Endodermal cell (in vitro differentiated cells): Measurements from ENCODE around the gene CAPN5. TPM values are rescaled to one million over a fixed set of nuclear protein-coding genes. Genes with fewer than 3 reads are reported as not detected.

Source experiments
- DNase-seq: peaks from one replicate; pipeline ENCODE4 v3.0.0-alpha.2; 2017
- H3K27ac ChIP-seq: 2 replicates; pipeline ENCODE4 v1.5.1; 2013; ENCODE audit warnings: mild to moderate bottlenecking, low read depth, low read length, moderate library complexity
- H3K27me3 ChIP-seq: 2 replicates; pipeline ENCODE4 v1.6.1; 2013; ENCODE audit warnings: mild to moderate bottlenecking, low read length, moderate library complexity; ENCODE audit not compliant: insufficient read depth, control insufficient read depth, poor library complexity, severe bottlenecking
- H3K36me3 ChIP-seq: 2 replicates; pipeline ENCODE4 v1.7.0; 2013; ENCODE audit warnings: mild to moderate bottlenecking, low read length, moderate library complexity; ENCODE audit not compliant: control insufficient read depth, insufficient read depth
- H3K4me1 ChIP-seq: one replicate; pipeline ENCODE4 v1.7.0; 2013; ENCODE audit warnings: low read length; ENCODE audit not compliant: control insufficient read depth, insufficient read depth
- H3K4me3 ChIP-seq: 2 replicates; pipeline ENCODE4 v1.5.1; 2013; ENCODE audit warnings: mild to moderate bottlenecking, low read length, moderate library complexity
- H3K9ac ChIP-seq: 2 replicates; pipeline ENCODE4 v1.6.1; 2013; ENCODE audit warnings: mild to moderate bottlenecking, low read length, moderate library complexity; ENCODE audit not compliant: poor library complexity, severe bottlenecking; ENCODE audit errors: extremely low read depth
- H3K9me3 ChIP-seq: 2 replicates; pipeline ENCODE4 v1.6.1; 2013; ENCODE audit warnings: mild to moderate bottlenecking, low read length, moderate library complexity; ENCODE audit not compliant: control insufficient read depth
- H3K27ac Mint-ChIP-seq: 2 replicates; pipeline ENCODE4 v1.8.0; 2020; ENCODE audit warnings: mixed read lengths
- H3K27me3 Mint-ChIP-seq: 2 replicates; pipeline ENCODE4 v1.8.0; 2021; ENCODE audit warnings: mild to moderate bottlenecking, mixed read lengths; ENCODE audit not compliant: insufficient read depth
- H3K36me3 Mint-ChIP-seq: 2 replicates; pipeline ENCODE4 v1.8.0; 2020; ENCODE audit warnings: low read depth, mixed read lengths
- H3K4me1 Mint-ChIP-seq: 2 replicates; pipeline ENCODE4 v1.8.0; 2020; ENCODE audit warnings: mixed read lengths
- H3K4me3 Mint-ChIP-seq: 2 replicates; pipeline ENCODE4 v1.8.0; 2020; ENCODE audit warnings: mild to moderate bottlenecking, moderate library complexity, mixed read lengths
- H3K9me3 Mint-ChIP-seq: 2 replicates; pipeline ENCODE4 v1.8.0; 2020; ENCODE audit warnings: mild to moderate bottlenecking, mixed read lengths
- WGBS, 2 experiments: methylation state at CpG; one replicate each; pipeline versions ENCODE4 v1.1.5 to v1.1.7; 2013; ENCODE audit warnings: missing lambda C conversion rate in 2 of 2, mixed read lengths in 1 of 2; ENCODE audit not compliant: insufficient coverage in 1 of 2, insufficient read length in 1 of 2; 5-methylcytosine and 5-hydroxymethylcytosine counted together
- total RNA-seq, 2 donors: library from RNA; stranded (reverse); fragmentation: NEBNext Ultra II Directional in 1 of 2; extraction: Animal tissue kit (Norgen Biotek cat#: 25700) in 1 of 2; gene quantifications; 2 replicates in 1 of 2; 3 replicates in 1 of 2; pipeline ENCODE4 v1.2.1, GENCODE V29; 2021
- TF ChIP-seq, protein P1 (sequence below): fragments of 200-600 bp; sonication (generic); conservative IDR thresholded peaks from 2 replicates; pipeline ENCODE4 v1.5.0; 2021; ENCODE audit warnings: antibody characterized with exemption, mild to moderate bottlenecking

Gene CAPN5
- total RNA-seq, 2 donors from 2014 or later: 17.5 to 21.5 TPM

GRCh38 chr11:77100166-77101042 is 33.6 kb downstream of the CAPN5 start:
- no peak for DNase-seq
- Histone ChIP-seq H3K9ac (no peak overlapping the region), H3K27me3 (no peaks in the 10 kb centered on the region), H3K4me3 (no peak overlapping the region), H3K36me3 (no peaks in the 10 kb centered on the region), H3K9me3 (no peaks in the 10 kb centered on the region), H3K4me1 (no peaks in the 10 kb centered on the region), H3K27ac (no peak overlapping the region)
- Mint-ChIP-seq H3K4me1 (peaks cover 10% of the 10 kb centered on the region), H3K9me3 (peaks cover 19% of the 10 kb centered on the region), H3K27ac (no peak overlapping the region), H3K36me3 (peaks cover 9% of the 10 kb centered on the region), H3K4me3 (no peak overlapping the region), H3K27me3 (no peaks in the 10 kb centered on the region)
- TF ChIP-seq, protein P1, sequence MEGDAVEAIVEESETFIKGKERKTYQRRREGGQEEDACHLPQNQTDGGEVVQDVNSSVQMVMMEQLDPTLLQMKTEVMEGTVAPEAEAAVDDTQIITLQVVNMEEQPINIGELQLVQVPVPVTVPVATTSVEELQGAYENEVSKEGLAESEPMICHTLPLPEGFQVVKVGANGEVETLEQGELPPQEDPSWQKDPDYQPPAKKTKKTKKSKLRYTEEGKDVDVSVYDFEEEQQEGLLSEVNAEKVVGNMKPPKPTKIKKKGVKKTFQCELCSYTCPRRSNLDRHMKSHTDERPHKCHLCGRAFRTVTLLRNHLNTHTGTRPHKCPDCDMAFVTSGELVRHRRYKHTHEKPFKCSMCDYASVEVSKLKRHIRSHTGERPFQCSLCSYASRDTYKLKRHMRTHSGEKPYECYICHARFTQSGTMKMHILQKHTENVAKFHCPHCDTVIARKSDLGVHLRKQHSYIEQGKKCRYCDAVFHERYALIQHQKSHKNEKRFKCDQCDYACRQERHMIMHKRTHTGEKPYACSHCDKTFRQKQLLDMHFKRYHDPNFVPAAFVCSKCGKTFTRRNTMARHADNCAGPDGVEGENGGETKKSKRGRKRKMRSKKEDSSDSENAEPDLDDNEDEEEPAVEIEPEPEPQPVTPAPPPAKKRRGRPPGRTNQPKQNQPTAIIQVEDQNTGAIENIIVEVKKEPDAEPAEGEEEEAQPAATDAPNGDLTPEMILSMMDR: no peak
- WGBS, 2 experiments: 87 to 95% methylated on average over 6 to 14 of the region's 14 CpGs

- Histone ChIP-seq H3K4me1 (no peaks in the 10 kb centered on the region), H3K4me3 (no peak overlapping the region), H3K36me3 (no peaks in the 10 kb centered on the region), H3K27ac (no peak overlapping the region), H3K9ac (no peak overlapping the region), H3K9me3 (no peaks in the 10 kb centered on the region), H3K27me3 (no peaks in the 10 kb centered on the region)
- 67 to 94% methylated on average over 1 to 5 of the region's 5 CpGs for WGBS, 2 experiments
- Mint-ChIP-seq H3K36me3 (peaks cover 9% of the 10 kb centered on the region), H3K4me1 (peaks cover 6% of the 10 kb centered on the region), H3K9me3 (peaks cover 19% of the 10 kb centered on the region), H3K4me3 (no peak overlapping the region), H3K27me3 (no peaks in the 10 kb centered on the region), H3K27ac (no peak overlapping the region)
- DNase-seq: peak; percentile 69
- TF ChIP-seq, protein P1: peak; percentile 82
Observed at GRCh38 chr11:77101043-77101537, 34.3 kb downstream of the CAPN5 start.

- Histone ChIP-seq H3K27ac (no peak within 1 kb of the TSS), H3K4me1 (no peaks in the 10 kb centered on the region), H3K9ac (no peak within 1 kb of the TSS), H3K27me3 (no peaks in the 10 kb centered on the region), H3K4me3 (no peak within 1 kb of the TSS), H3K9me3 (no peaks in the 10 kb centered on the region), H3K36me3 (no peaks in the 10 kb centered on the region)
- Mint-ChIP-seq H3K4me1 (no peaks in the 10 kb centered on the region), H3K27me3 (no peaks in the 10 kb centered on the region), H3K4me3 (no peak within 1 kb of the TSS), H3K9me3 (peaks cover 17% of the 10 kb centered on the region), H3K36me3 (peaks cover 9% of the 10 kb centered on the region), H3K27ac (peak within 1 kb of the TSS; percentile 40)
- DNase-seq: no peak
- 94 to 98% methylated on average over 28 to 37 of the region's 37 CpGs for WGBS, 2 experiments
- TF ChIP-seq, protein P1: no peak
Observed at GRCh38 chr11:77102246-77103210, 35.8 kb downstream of the CAPN5 start, which contains the start of gene OMP. Gene OMP (plus strand): TSS chr11:77102840. CDS start chr11:77102840, 0 bp downstream.
